B cell (primary cell): ENCODE measurements around the gene CMIP. TPM values are rescaled to one million over a fixed set of nuclear protein-coding genes. Genes with fewer than 3 reads are reported as not detected.

Experiments
- ATAC-seq: fragments of 200-7000 bp; cut with Tn5 transposase; one replicate; pipeline ENCODE4 v1.10.0; 2021; ENCODE audit warnings: low read depth, mild to moderate bottlenecking, moderate number of reproducible peaks, moderate library complexity
- CTCF ChIA-PET: fragments of 350-600 bp; sonication (Branson Sonifier 250); formaldehyde crosslinking; loops from one replicate; lab custom pipeline; 2021; ENCODE audit warnings: antibody characterized with exemption, inconsistent platforms; lab: Charles Lee
- POLR2A ChIA-PET: fragments of 350-600 bp; sonication (Branson Sonifier 250); formaldehyde crosslinking; loops from one replicate; lab custom pipeline; 2021; ENCODE audit warnings: antibody characterized with exemption; lab: Charles Lee
- DNase-seq: peaks from one replicate; pipeline ENCODE4 v3.0.0; 2013
- H2AFZ ChIP-seq: 2 replicates; pipeline ENCODE4 v1.6.1; 2012; ENCODE audit warnings: mild to moderate bottlenecking, low read depth, low read length; ENCODE audit not compliant: insufficient read depth, poor library complexity, severe bottlenecking
- H3K27ac ChIP-seq, 2 donors: 1 replicate in 1 of 2; 2 replicates in 1 of 2; pipeline ENCODE4 v1.5.1; 2012 to 2013; ENCODE audit warnings: low read length in 2 of 2, mild to moderate bottlenecking in 2 of 2, moderate library complexity in 1 of 2
- H3K27me3 ChIP-seq, 4 experiments: fragments of 200-600 bp in 1 of 4; sonication (generic) in 1 of 4; replicated peaks in 1 of 4; 1 replicate in 2 of 4; 2 replicates in 2 of 4; pipeline versions ENCODE4 v1.6.1 to v1.7.0; 2013 to 2016; ENCODE audit warnings: low read length in 3 of 4, mild to moderate bottlenecking in 2 of 4, mixed read lengths in 1 of 4, moderate library complexity in 1 of 4; ENCODE audit not compliant: insufficient read depth in 4 of 4, control insufficient read depth in 3 of 4; ENCODE audit errors: control extremely low read depth in 1 of 4
- H3K36me3 ChIP-seq, 2 experiments: replicated peaks in 1 of 2; 1 replicate in 1 of 2; 2 replicates in 1 of 2; pipeline versions ENCODE4 v1.6.1 to v1.7.1; 2013; ENCODE audit warnings: low read length in 1 of 2; ENCODE audit not compliant: insufficient read depth in 2 of 2, control insufficient read depth in 1 of 2; ENCODE audit errors: control extremely low read depth in 1 of 2, extremely low read depth in 1 of 2
- H3K4me1 ChIP-seq, 2 donors: fragments of 200-600 bp in 1 of 2; sonication (generic) in 1 of 2; 1 replicate in 1 of 2; 2 replicates in 1 of 2; pipeline versions ENCODE4 v1.5.1 to v1.6.1; 2013 to 2017; ENCODE audit warnings: low read length in 2 of 2; ENCODE audit not compliant: control insufficient read depth in 2 of 2, insufficient read depth in 2 of 2
- H3K4me2 ChIP-seq: replicated peaks from 2 replicates; pipeline ENCODE3; 2012; ENCODE audit warnings: mild to moderate bottlenecking, low read depth, low read length; ENCODE audit not compliant: poor library complexity, severe bottlenecking
- H3K4me3 ChIP-seq, 5 experiments: fragments of 200-600 bp in 1 of 5; sonication (generic) in 1 of 5; 1 replicate in 3 of 5; 2 replicates in 2 of 5; pipeline versions ENCODE4 v1.5.1 to v1.7.0; 2011 to 2016; ENCODE audit warnings: low read length in 4 of 5, mild to moderate bottlenecking in 4 of 5, low read depth in 2 of 5, control low read depth in 1 of 5, moderate library complexity in 1 of 5; ENCODE audit not compliant: insufficient read depth in 1 of 5; ENCODE audit errors: control extremely low read depth in 1 of 5, extremely low read depth in 1 of 5
- H3K79me2 ChIP-seq: fragments of 200-600 bp; sonication (generic); one replicate; pipeline ENCODE4 v1.6.0; 2016; ENCODE audit warnings: low read length; ENCODE audit not compliant: control insufficient read depth, insufficient read depth
- H3K9ac ChIP-seq: fragments of 200-600 bp; sonication (generic); 2 replicates; pipeline ENCODE4 v1.6.1; 2017; ENCODE audit warnings: mild to moderate bottlenecking, low read length, moderate library complexity
- H3K9me3 ChIP-seq, 3 donors: one replicate each; pipeline versions ENCODE4 v1.6.1 to v1.7.1; 2013; ENCODE audit warnings: low read length in 2 of 3; ENCODE audit not compliant: control insufficient read depth in 2 of 3, insufficient read depth in 1 of 3; ENCODE audit errors: control extremely low read depth in 1 of 3
- H4K20me1 ChIP-seq: 2 replicates; pipeline ENCODE4 v1.6.0; 2012; ENCODE audit warnings: mild to moderate bottlenecking, low read length; ENCODE audit not compliant: insufficient read depth, control insufficient read depth, poor library complexity, severe bottlenecking
- H3K27ac Mint-ChIP-seq: one replicate; pipeline ENCODE4 v1.8.0; 2021; ENCODE audit warnings: mixed read lengths
- H3K27me3 Mint-ChIP-seq: one replicate; pipeline ENCODE4 v1.8.0; 2021; ENCODE audit warnings: mixed read lengths
- H3K4me1 Mint-ChIP-seq: one replicate; pipeline ENCODE4 v1.8.0; 2021; ENCODE audit warnings: mixed read lengths
- H3K4me3 Mint-ChIP-seq: one replicate; pipeline ENCODE4 v1.8.0; 2021; ENCODE audit warnings: mixed read lengths
- H3K9me3 Mint-ChIP-seq: one replicate; pipeline ENCODE4 v1.8.0; 2022; ENCODE audit warnings: mixed read lengths; ENCODE audit not compliant: insufficient read depth
- EZH2 ChIP-seq: IDR thresholded peaks from 2 replicates; pipeline ENCODE4 v1.6.1; 2012; ENCODE audit warnings: borderline replicate concordance, low read depth, mild to moderate bottlenecking, moderate library complexity, low read length; ENCODE audit not compliant: insufficient read depth, poor library complexity, severe bottlenecking
- WGBS: methylation state at CpG from one replicate; pipeline ENCODE4 v1.1.5; 2013; ENCODE audit warnings: missing lambda C conversion rate; ENCODE audit not compliant: insufficient coverage; 5-methylcytosine and 5-hydroxymethylcytosine counted together
- intact Hi-C: fragments of 100-400 bp; cut with micrococcal nuclease; formaldehyde crosslinking; loops from one replicate; pipeline ENCODE4 v1.10.0; 2022
- polyA plus RNA-seq: library from polyadenylated mRNA; depleted of rRNA; stranded (reverse); fragments of >200 nt; gene quantifications from 2 replicates; pipeline ENCODE4 v1.2.3, GENCODE V29; 2012
- total RNA-seq, 2 donors: library from RNA; stranded (reverse); fragments of 120-200 nt in 1 of 2; gene quantifications; 1 replicate in 1 of 2; 2 replicates in 1 of 2; pipeline versions ENCODE4 v1.2.3 to v1.2.4, GENCODE V29; 2013 to 2022
- TF ChIP-seq, protein P1 (sequence below): fragments of 200-600 bp; IDR thresholded peaks from one replicate; pipeline ENCODE4 v1.8.0; 2022; ENCODE audit warnings: antibody characterized with exemption, mild to moderate bottlenecking

CMIP gene
- total and polyA plus RNA-seq, 2 donors (not counting 1 experiment from before 2014, with no cell fraction given), result 27.1 to 155 TPM

DNA sequence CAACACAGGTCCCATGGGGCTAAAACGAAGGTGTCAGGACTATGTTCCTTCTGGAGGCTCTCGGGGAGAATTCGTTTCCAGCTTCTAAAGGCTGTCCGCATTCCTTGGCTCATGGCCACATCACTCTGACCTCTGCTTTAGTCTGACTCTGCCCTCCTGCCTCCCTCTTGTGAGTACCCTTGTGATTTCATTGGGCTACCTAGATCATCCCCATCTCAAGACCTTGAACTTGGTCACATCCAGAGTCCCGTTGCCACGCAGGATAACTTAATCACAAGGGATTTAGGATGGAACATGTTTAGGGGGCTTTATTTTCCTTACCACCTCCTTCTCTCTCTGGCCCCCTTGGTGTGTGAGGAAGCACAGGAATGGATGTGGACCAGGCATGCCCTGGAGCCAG is 173.6 kb downstream of the CMIP start:
- peaks cover 62% of the 10 kb centered on the region for H4K20me1 ChIP-seq

GRCh38 chr16:81618661-81619060 is 174.1 kb downstream of the CMIP start:
- WGBS, result 98% methylated on average over 11 of the region's 11 CpGs
- DNase-seq, result no peak
- Mint-ChIP-seq H3K4me1 (peaks cover 7% of the 10 kb centered on the region), H3K27ac (no peak overlapping the region), H3K9me3 (no peaks in the 10 kb centered on the region), H3K4me3 (no peak overlapping the region), H3K27me3 (no peaks in the 10 kb centered on the region)
- no peak overlapping the region for H2AFZ ChIP-seq
- CTCF ChIA-PET, result interaction anchor here (1.0 to 1.6 kb wide), 3 partner anchors 79 to 239 kb away, joined by 3 to 4 read pairs (median 3); no protein-coding TSS in a partner anchor
- ATAC-seq, result no peak
- H3K9ac ChIP-seq, result no peak overlapping the region
- peaks cover 62% of the 10 kb centered on the region for H3K79me2 ChIP-seq
- peaks cover 0 to 31% of the 10 kb centered on the region in 2 experiments for H3K36me3 ChIP-seq
- peaks cover 64% of the 10 kb centered on the region for H4K20me1 ChIP-seq
- H3K4me3 ChIP-seq, result no peak overlapping the region
- peaks cover 0 to 14% (median 2%) of the 10 kb centered on the region in 3 donors for H3K9me3 ChIP-seq
- POLR2A ChIA-PET, result no interaction called here
- TF ChIP-seq, protein P1, sequence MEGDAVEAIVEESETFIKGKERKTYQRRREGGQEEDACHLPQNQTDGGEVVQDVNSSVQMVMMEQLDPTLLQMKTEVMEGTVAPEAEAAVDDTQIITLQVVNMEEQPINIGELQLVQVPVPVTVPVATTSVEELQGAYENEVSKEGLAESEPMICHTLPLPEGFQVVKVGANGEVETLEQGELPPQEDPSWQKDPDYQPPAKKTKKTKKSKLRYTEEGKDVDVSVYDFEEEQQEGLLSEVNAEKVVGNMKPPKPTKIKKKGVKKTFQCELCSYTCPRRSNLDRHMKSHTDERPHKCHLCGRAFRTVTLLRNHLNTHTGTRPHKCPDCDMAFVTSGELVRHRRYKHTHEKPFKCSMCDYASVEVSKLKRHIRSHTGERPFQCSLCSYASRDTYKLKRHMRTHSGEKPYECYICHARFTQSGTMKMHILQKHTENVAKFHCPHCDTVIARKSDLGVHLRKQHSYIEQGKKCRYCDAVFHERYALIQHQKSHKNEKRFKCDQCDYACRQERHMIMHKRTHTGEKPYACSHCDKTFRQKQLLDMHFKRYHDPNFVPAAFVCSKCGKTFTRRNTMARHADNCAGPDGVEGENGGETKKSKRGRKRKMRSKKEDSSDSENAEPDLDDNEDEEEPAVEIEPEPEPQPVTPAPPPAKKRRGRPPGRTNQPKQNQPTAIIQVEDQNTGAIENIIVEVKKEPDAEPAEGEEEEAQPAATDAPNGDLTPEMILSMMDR, result no peak
- TF ChIP-seq EZH2, result no peak
- no peak overlapping the region for H3K4me2 ChIP-seq
- H3K4me1 ChIP-seq, result peaks cover 17 to 22% of the 10 kb centered on the region in 2 donors
- H3K27me3 ChIP-seq, result no peaks in the 10 kb centered on the region
- no peak overlapping the region for H3K27ac ChIP-seq
- intact Hi-C loops, result no loop called here

More for the DNA sequence above, 173.6 kb downstream of the CMIP start:
- Histone ChIP-seq H3K79me2 (peaks cover 61% of the 10 kb centered on the region), H3K4me1 (peaks cover 17 to 22% of the 10 kb centered on the region in 2 donors), H3K27me3 (no peaks in the 10 kb centered on the region), H2AFZ (no peak overlapping the region), H3K27ac (no peak overlapping the region), H3K4me3 (no peak overlapping the region), H3K4me2 (no peak overlapping the region), H3K36me3 (peaks cover 0 to 34% of the 10 kb centered on the region in 2 experiments), H3K9me3 (peaks cover 0 to 14% (median 2%) of the 10 kb centered on the region in 3 donors), H3K9ac (no peak overlapping the region)
- intact Hi-C loops, result no loop called here
- Mint-ChIP-seq H3K4me1 (peaks cover 3% of the 10 kb centered on the region), H3K9me3 (no peaks in the 10 kb centered on the region), H3K27ac (no peak overlapping the region), H3K4me3 (no peak overlapping the region), H3K27me3 (no peaks in the 10 kb centered on the region)
- WGBS, result 89% methylated on average over 4 of the region's 6 CpGs
- no peak for TF ChIP-seq EZH2
- TF ChIP-seq, protein P1, result no peak
- ChIA-PET CTCF (interaction anchor here (1.0 to 1.6 kb wide), 3 partner anchors 79 to 240 kb away, joined by 3 to 4 read pairs (median 3); no protein-coding TSS in a partner anchor), POLR2A (no interaction called here)
- DNase-seq (no peak), ATAC-seq (no peak)
